ENCODE measurements around the gene TPO. TPM values are rescaled to one million over a fixed set of nuclear protein-coding genes. Genes with fewer than 3 reads are reported as not detected.

Gene TPO
- total RNA-seq, 2 experiments from 2014 or later = not detected

- Mint-ChIP-seq H3K4me3 (no peak overlapping the region), H3K4me1 (ENCODE audit: low read depth) (peaks cover under 1% of the 10 kb centered on the region), H3K27me3 (peaks cover under 1% of the 10 kb centered on the region), H3K27ac (no peak overlapping the region), H3K36me3 (ENCODE audit: low read depth) (no peaks in the 10 kb centered on the region), H3K9me3 (no peaks in the 10 kb centered on the region)
- DNase-seq = no peak
- ATAC-seq = no peak
- POLR2A ChIA-PET = no interaction called here
- no peak for TF ChIP-seq CTCF (IDR thresholded peaks at IDR 0.05)
- intact Hi-C loops (cut with micrococcal nuclease) = loop anchor here (10.0 kb wide), 1 partner anchor 686 kb away; no protein-coding TSS in a partner anchor
- CTCF ChIA-PET = interaction anchor here (2.8 kb wide), 1 partner anchor 10 kb away, joined by 9 read pairs; no protein-coding TSS in a partner anchor
Measured at GRCh38 chr2:1541040-1541439, 127.8 kb downstream of the TPO start.

- peaks cover 3% of the 10 kb centered on the region for H3K4me1 Mint-ChIP-seq (ENCODE audit: low read depth)
- ATAC-seq (no peak), DNase-seq (no peak)
- no peaks in the 10 kb centered on the region for H3K36me3 Mint-ChIP-seq (ENCODE audit: low read depth)
- no peaks in the 10 kb centered on the region for H3K9me3 Mint-ChIP-seq
- POLR2A ChIA-PET = no interaction called here
- TF ChIP-seq CTCF (IDR thresholded peaks at IDR 0.05) = no peak
- CTCF ChIA-PET = interaction anchor here (0.9 to 2.8 kb wide), 2 partner anchors 9 to 92 kb away, joined by 4 to 9 read pairs; no protein-coding TSS in a partner anchor
- peaks cover 3% of the 10 kb centered on the region for H3K27me3 Mint-ChIP-seq
- intact Hi-C loops (cut with micrococcal nuclease) = loop anchor here (10.0 kb wide), 1 partner anchor 687 kb away; no protein-coding TSS in a partner anchor
- H3K4me3 Mint-ChIP-seq = no peak overlapping the region
- H3K27ac Mint-ChIP-seq = no peak overlapping the region
Measured at GRCh38 chr2:1541819-1542475, 128.7 kb downstream of the TPO start.

- no peak for ATAC-seq
- H3K4me3 Mint-ChIP-seq = no peak overlapping the region
- no peak overlapping the region for H3K27ac Mint-ChIP-seq
- no peak for DNase-seq
- no peaks in the 10 kb centered on the region for H3K9me3 Mint-ChIP-seq
- no peak for TF ChIP-seq CTCF (IDR thresholded peaks at IDR 0.05)
- no peaks in the 10 kb centered on the region for H3K36me3 Mint-ChIP-seq (ENCODE audit: low read depth)
- intact Hi-C loops (cut with micrococcal nuclease) = loop anchor here (10.0 kb wide), 1 partner anchor 688 kb away; no protein-coding TSS in a partner anchor
- ChIA-PET POLR2A (no interaction called here), CTCF (interaction anchor here (2.8 kb wide), 1 partner anchor 8 kb away, joined by 9 read pairs; no protein-coding TSS in a partner anchor)
- peaks cover 3% of the 10 kb centered on the region for H3K4me1 Mint-ChIP-seq (ENCODE audit: low read depth)
- H3K27me3 Mint-ChIP-seq = peaks cover 3% of the 10 kb centered on the region
Measured at GRCh38 chr2:1542971-1543370, 129.7 kb downstream of the TPO start.

GRCh38 chr2:1543776-1544477 lies 130.7 kb downstream of the TPO start:
- ATAC-seq = no peak

More at GRCh38 chr2:1543776-1544477, 130.7 kb downstream of the TPO start:
- ChIA-PET POLR2A (no interaction called here), CTCF (no interaction called here)
- peaks cover 3% of the 10 kb centered on the region for H3K4me1 Mint-ChIP-seq (ENCODE audit: low read depth)
- peaks cover 3% of the 10 kb centered on the region for H3K27me3 Mint-ChIP-seq
- no peak overlapping the region for H3K4me3 Mint-ChIP-seq
- no peak for DNase-seq
- H3K36me3 Mint-ChIP-seq (ENCODE audit: low read depth) = no peaks in the 10 kb centered on the region
- intact Hi-C loops (cut with micrococcal nuclease) = loop anchor here (10.0 kb wide), 1 partner anchor 689 kb away; no protein-coding TSS in a partner anchor
- TF ChIP-seq CTCF (IDR thresholded peaks at IDR 0.05) = no peak
- no peaks in the 10 kb centered on the region for H3K9me3 Mint-ChIP-seq
- H3K27ac Mint-ChIP-seq = no peak overlapping the region

All from activated CD8-positive, alpha-beta T cell treated with anti-CD3 and anti-CD28 coated beads for 36 hours (primary cell).